Astrocyte of the cerebellum (primary cell): ENCODE data around the gene ZSWIM4.
A peak's percentile ranks its signal among the peaks of the same experiment; 100 is the strongest.

Experiments used
- DNase-seq: peaks from one replicate; pipeline ENCODE4 v3.0.0-alpha.2; 2011; ENCODE audit warnings: low read depth
- H3K4me3 ChIP-seq: 2 replicates; pipeline ENCODE4 v1.5.1; 2011; ENCODE audit warnings: mild to moderate bottlenecking, low read depth, low read length, moderate library complexity
- CTCF ChIP-seq: IDR thresholded peaks from 2 replicates; pipeline ENCODE4 v1.5.1; 2012; ENCODE audit warnings: low read length, low read depth, moderate library complexity, mild to moderate bottlenecking; ENCODE audit errors: missing control alignments
- in situ Hi-C: cut with HindIII; loops from 2 replicates; pipeline ENCODE4 v1.10.0; 2017; ENCODE audit warnings: low sequenced_read_pairs

The ZSWIM4 gene

GRCh38 chr19:13833330-13834243, 38.3 kb downstream of the ZSWIM4 start:
- peak; percentile 64 for DNase-seq
- TF ChIP-seq CTCF = peak; percentile 48
- in situ Hi-C loops = no loop called here
- H3K4me3 ChIP-seq = peak overlapping the region; percentile 30

- no peak for TF ChIP-seq CTCF
- in situ Hi-C loops = no loop called here
- DNase-seq = no peak
- H3K4me3 ChIP-seq = no peak overlapping the region
These were observed 39.2 kb downstream of the ZSWIM4 start for GRCh38 chr19:13834244-13835069.

GRCh38 chr19:13835791-13836723, 40.8 kb downstream of the ZSWIM4 start:
- H3K4me3 ChIP-seq = no peak overlapping the region
- TF ChIP-seq CTCF = no peak
- DNase-seq = no peak
- in situ Hi-C loops = no loop called here

- no peak for DNase-seq
- TF ChIP-seq CTCF = no peak
- in situ Hi-C loops = no loop called here
- peak overlapping the region; percentile 75 for H3K4me3 ChIP-seq
These were observed 43.3 kb downstream of the ZSWIM4 start for GRCh38 chr19:13838435-13839129.

GRCh38 chr19:13839130-13839937, 44.1 kb downstream of the ZSWIM4 start:
- no peak for DNase-seq
- in situ Hi-C loops = no loop called here

More at GRCh38 chr19:13839130-13839937, 44.1 kb downstream of the ZSWIM4 start:
- H3K4me3 ChIP-seq = peak overlapping the region; percentile 75
- no peak for TF ChIP-seq CTCF
